SK-N-SH (cell line): Measurements from ENCODE around the gene VANGL1. TPM values are rescaled to one million over a fixed set of nuclear protein-coding genes. Genes with fewer than 3 reads are reported as not detected.

ENCODE experiments used
- CTCF ChIA-PET: fragments of 300-600, 350-600 bp; formaldehyde crosslinking; extraction: SDS; loops from one replicate; lab custom pipeline; 2021; lab: Yijun Ruan, JAX
- POLR2A ChIA-PET: fragments of 350-600 bp; sonication (Branson Sonifier 250); formaldehyde crosslinking; extraction: SDS; loops from one replicate; lab custom pipeline; 2020; ENCODE audit warnings: antibody characterized with exemption, inconsistent platforms; lab: Yijun Ruan, JAX
- DNase-seq: peaks from one replicate; pipeline ENCODE4 v3.0.0; 2012
- H2AFZ ChIP-seq: fragments of 200-600 bp; sonication (generic); 2 replicates; pipeline ENCODE4 v1.8.1; 2016; ENCODE audit warnings: antibody characterized with exemption, mild to moderate bottlenecking, low read depth
- H3F3A ChIP-seq: fragments of 200-600 bp; sonication (generic); replicated peaks from 2 replicates; pipeline ENCODE3; 2016; ENCODE audit warnings: antibody characterized with exemption, mild to moderate bottlenecking; ENCODE audit not compliant: insufficient read depth
- H3K27ac ChIP-seq, 2 experiments: fragments of 200-500 bp in 1 of 2; fragments of 200-600 bp in 1 of 2; sonication (Bioruptor generic) in 1 of 2; sonication (generic), shearing (Covaris generic) in 1 of 2; 2 replicates each; pipeline versions ENCODE4 v1.5.1 to v1.6.1; 2014 to 2016; ENCODE audit warnings: low read depth in 2 of 2, inconsistent platforms in 1 of 2, low read length in 1 of 2, mild to moderate bottlenecking in 1 of 2, mixed read lengths in 1 of 2
- H3K27me3 ChIP-seq: fragments of 200-600 bp; sonication (generic), shearing (Covaris generic); 2 replicates; pipeline ENCODE4 v1.6.1; 2016; ENCODE audit warnings: mixed run types; ENCODE audit not compliant: insufficient read depth
- H3K36me3 ChIP-seq, 2 experiments: fragments of 200-500 bp in 1 of 2; fragments of 200-600 bp in 1 of 2; sonication (Bioruptor generic) in 1 of 2; sonication (generic) in 1 of 2; replicated peaks in 1 of 2; 2 replicates each; pipeline versions ENCODE3 to v1.5.1; 2014 to 2016; ENCODE audit warnings: low read length in 1 of 2, mild to moderate bottlenecking in 1 of 2; ENCODE audit not compliant: insufficient read depth in 2 of 2, control insufficient read depth in 1 of 2
- H3K4me1 ChIP-seq, 2 experiments: fragments of 200-500 bp in 1 of 2; fragments of 200-600 bp in 1 of 2; sonication (Bioruptor generic) in 1 of 2; sonication (generic), shearing (Covaris generic) in 1 of 2; 2 replicates each; pipeline versions ENCODE4 v1.5.1 to v1.6.1; 2014 to 2016; ENCODE audit warnings: low read depth in 1 of 2, low read length in 1 of 2, mixed run types in 1 of 2; ENCODE audit not compliant: insufficient read depth in 2 of 2, control insufficient read depth in 1 of 2
- H3K4me2 ChIP-seq: fragments of 200-600 bp; sonication (generic), shearing (Covaris generic); 2 replicates; pipeline ENCODE4 v1.6.1; 2017; ENCODE audit warnings: mixed run types
- H3K4me3 ChIP-seq, 2 experiments: fragments of 200-500 bp in 1 of 2; fragments of 200-600 bp in 1 of 2; sonication (Bioruptor generic) in 1 of 2; sonication (generic), shearing (Covaris generic) in 1 of 2; 2 replicates each; pipeline versions ENCODE4 v1.5.1 to v1.8.1; 2014 to 2016; ENCODE audit warnings: low read depth in 2 of 2, inconsistent platforms in 1 of 2, low read length in 1 of 2, mild to moderate bottlenecking in 1 of 2, mixed read lengths in 1 of 2, moderate library complexity in 1 of 2
- H3K79me2 ChIP-seq: fragments of 200-600 bp; sonication (generic); 2 replicates; pipeline ENCODE4 v1.8.1; 2017; ENCODE audit warnings: mild to moderate bottlenecking; ENCODE audit not compliant: insufficient read depth
- H3K9ac ChIP-seq: fragments of 200-600 bp; sonication (generic); 2 replicates; pipeline ENCODE4 v1.6.1; 2017; ENCODE audit warnings: mixed run types
- H3K9me2 ChIP-seq: fragments of 200-600 bp; sonication (generic); 2 replicates; pipeline ENCODE4 v1.6.1; 2017; ENCODE audit warnings: mixed run types
- H3K9me3 ChIP-seq: fragments of 200-600 bp; sonication (generic); 2 replicates; pipeline ENCODE4 v1.6.1; 2017; ENCODE audit warnings: mixed run types, mild to moderate bottlenecking, moderate library complexity
- H4K20me1 ChIP-seq: fragments of 200-600 bp; sonication (generic); 2 replicates; pipeline ENCODE4 v1.6.1; 2017; ENCODE audit warnings: mild to moderate bottlenecking, mixed run types; ENCODE audit not compliant: insufficient read depth
- CTCF ChIP-seq: fragments of 200-600 bp; sonication (generic); IDR thresholded peaks from 2 replicates; pipeline ENCODE4 v1.6.1; 2017; ENCODE audit warnings: antibody characterized with exemption, mild to moderate bottlenecking, moderate library complexity
- ELF1 ChIP-seq: IDR thresholded peaks from 2 replicates; pipeline ENCODE4 v1.4.0; 2012
- FOSL2 ChIP-seq: IDR thresholded peaks from 2 replicates; pipeline ENCODE4 v1.4.0; 2012; ENCODE audit warnings: low read depth, mild to moderate bottlenecking, moderate library complexity, borderline replicate concordance
- FOXJ3 ChIP-seq: sonication (generic); formaldehyde crosslinking; IDR thresholded peaks from 2 replicates; pipeline ENCODE4 v1.5.1; 2020; ENCODE audit warnings: mild to moderate bottlenecking, missing genetic modification reagents
- FOXM1 ChIP-seq: IDR thresholded peaks from 2 replicates; pipeline ENCODE4 v1.4.0; 2012; ENCODE audit warnings: low read depth, mild to moderate bottlenecking
- GABPA ChIP-seq: IDR thresholded peaks from 2 replicates; pipeline ENCODE4 v1.4.0; 2012; ENCODE audit warnings: low read depth, mild to moderate bottlenecking
- MAX ChIP-seq: IDR thresholded peaks from 2 replicates; pipeline ENCODE4 v1.4.0; 2012; ENCODE audit warnings: low read depth
- MXI1 ChIP-seq: IDR thresholded peaks from 2 replicates; pipeline ENCODE4 v1.6.1; 2012; ENCODE audit warnings: mild to moderate bottlenecking, low read depth, low read length, improper control_type of control experiment
- PBX3 ChIP-seq: IDR thresholded peaks from 2 replicates; pipeline ENCODE4; 2012
- RCOR1 ChIP-seq: fragments of 150-350 bp; IDR thresholded peaks from 2 replicates; pipeline ENCODE4 v1.6.1; 2017; ENCODE audit warnings: antibody characterized with exemption, low read length
- SMC3 ChIP-seq: IDR thresholded peaks from 2 replicates; pipeline ENCODE4 v1.6.1; 2012; ENCODE audit warnings: low read depth, low read length, improper control_type of control experiment
- TCF12 ChIP-seq: IDR thresholded peaks from 2 replicates; pipeline ENCODE4 v1.4.0; 2012
- USF1 ChIP-seq: IDR thresholded peaks from 2 replicates; pipeline ENCODE4 v1.4.0; 2012; ENCODE audit warnings: low read depth, borderline replicate concordance
- ZBTB33 ChIP-seq: IDR thresholded peaks from 2 replicates; pipeline ENCODE4 v1.4.0; 2012; ENCODE audit warnings: low read depth, borderline replicate concordance
- WGBS: methylation state at CpG from one replicate; pipeline ENCODE4 v1.1.6; 2017; ENCODE audit warnings: low lambda C conversion rate; 5-methylcytosine and 5-hydroxymethylcytosine counted together
- polyA plus RNA-seq, 3 experiments: library from polyadenylated mRNA; depleted of rRNA; stranded (reverse); fragments of >200 nt; gene quantifications; 2 replicates each; pipeline ENCODE4 v1.2.3, GENCODE V29; 2012

The VANGL1 gene
- polyA plus RNA-seq, 1 of the 3 experiments (the other 2 are of a cell fraction), result 5.4 TPM

GRCh38 chr1:115654125-115654524 is 12.4 kb downstream of the VANGL1 start:
- Histone ChIP-seq H4K20me1 (peaks cover 13% of the 10 kb centered on the region; the same call in 1 of the 2 replicates), H3K9me3 (no peaks in the 10 kb centered on the region), H3K4me1 (peaks cover 6 to 33% of the 10 kb centered on the region in 2 experiments; a peak in 3 of 4 replicates), H3K9me2 (no peaks in the 10 kb centered on the region), H3K4me3 (no peak overlapping the region), H3K79me2 (peaks cover 38% of the 10 kb centered on the region), H3K36me3 (peaks cover 14 to 15% of the 10 kb centered on the region in 2 experiments), H3K27ac (no peak overlapping the region), H3K4me2 (no peak overlapping the region), H2AFZ (no peak overlapping the region), H3K9ac (no peak overlapping the region), H3K27me3 (no peaks in the 10 kb centered on the region), H3F3A (no peaks in the 10 kb centered on the region)
- peak; percentile 8; the same call in 1 of the 2 replicates for TF ChIP-seq TCF12
- TF ChIP-seq MXI1, result no peak
- ChIA-PET CTCF (interaction anchor here (0.6 to 1.1 kb wide), 3 partner anchors 11 to 108 kb away, joined by 3 read pairs; no protein-coding TSS in a partner anchor), POLR2A (no interaction called here)
- DNase-seq, result peak; percentile 44
- 90% methylated on average over 3 of the region's 3 CpGs for WGBS

- H3K27me3 ChIP-seq, result no peaks in the 10 kb centered on the region
- H3K36me3 ChIP-seq, result peaks cover 18 to 21% of the 10 kb centered on the region in 2 experiments
- H3K79me2 ChIP-seq, result peaks cover 31% of the 10 kb centered on the region
- H4K20me1 ChIP-seq, result peaks cover 6% of the 10 kb centered on the region; the same call in 1 of the 2 replicates
- 87% methylated on average over 14 of the region's 14 CpGs for WGBS
- H3K4me1 ChIP-seq, result peaks cover 6 to 32% of the 10 kb centered on the region in 2 experiments; a peak in 3 of 4 replicates
- no peaks in the 10 kb centered on the region for H3F3A ChIP-seq
- POLR2A ChIA-PET, result no interaction called here
- H3K9me2 ChIP-seq, result no peaks in the 10 kb centered on the region
- peak; percentile 50; the same call in 1 of the 2 replicates for TF ChIP-seq PBX3
- no peak for TF ChIP-seq FOXM1
- no peak for TF ChIP-seq GABPA
- TF ChIP-seq MAX, result no peak
- TF ChIP-seq FOSL2, result no peak
- H3K9me3 ChIP-seq, result no peaks in the 10 kb centered on the region
- H3K9ac ChIP-seq, result no peak overlapping the region
- DNase-seq, result no peak
- CTCF ChIA-PET, result interaction anchor here (0.6 to 1.2 kb wide), 4 partner anchors 10 to 59 kb away, joined by 3 to 4 read pairs (median 4); no protein-coding TSS in a partner anchor
- no peak overlapping the region for H2AFZ ChIP-seq
- no peak overlapping the region for H3K4me3 ChIP-seq
- 0 out of 4 replicates have a peak overlapping the region, but pooled peaks of 1 of the 2 experiments have one; percentile 6 for H3K27ac ChIP-seq
- no peak overlapping the region for H3K4me2 ChIP-seq
These were observed 13.0 kb downstream of the VANGL1 start for GRCh38 chr1:115654663-115655305.

GRCh38 chr1:115655306-115655663 is 13.5 kb downstream of the VANGL1 start:
- Histone ChIP-seq H3K9me3 (no peaks in the 10 kb centered on the region), H3K36me3 (peaks cover 23 to 24% of the 10 kb centered on the region in 2 experiments), H3K4me2 (no peak overlapping the region), H3K9me2 (no peaks in the 10 kb centered on the region), H4K20me1 (0 out of 2 replicates have a peak, but pooled peaks cover 3% of the 10 kb centered on the region), H3K9ac (no peak overlapping the region), H2AFZ (no peak overlapping the region), H3K27me3 (no peaks in the 10 kb centered on the region), H3K27ac (no peak overlapping the region), H3K4me1 (peaks cover 2 to 28% of the 10 kb centered on the region in 2 experiments; a peak in 3 of 4 replicates), H3K4me3 (no peak overlapping the region), H3K79me2 (peaks cover 28% of the 10 kb centered on the region), H3F3A (no peaks in the 10 kb centered on the region)
- WGBS, result 93% methylated on average over 7 of the region's 7 CpGs
- CTCF ChIA-PET, result interaction anchor here (1.0 to 1.2 kb wide), 2 partner anchors 9 to 60 kb away, joined by 4 read pairs; no protein-coding TSS in a partner anchor
- POLR2A ChIA-PET, result no interaction called here
- DNase-seq, result no peak
- no peak for TF ChIP-seq ELF1
- no peak for TF ChIP-seq FOXM1
- TF ChIP-seq ZBTB33, result no peak
- TF ChIP-seq FOXJ3 (CRISPR knock-in tag), result no peak
- TF ChIP-seq USF1, result no peak
- no peak for TF ChIP-seq RCOR1
- TF ChIP-seq SMC3, result no peak
- TF ChIP-seq CTCF, result no peak
- TF ChIP-seq GABPA, result no peak
